ENCODE results near the gene SCG2.

The SCG2 gene, protein sequence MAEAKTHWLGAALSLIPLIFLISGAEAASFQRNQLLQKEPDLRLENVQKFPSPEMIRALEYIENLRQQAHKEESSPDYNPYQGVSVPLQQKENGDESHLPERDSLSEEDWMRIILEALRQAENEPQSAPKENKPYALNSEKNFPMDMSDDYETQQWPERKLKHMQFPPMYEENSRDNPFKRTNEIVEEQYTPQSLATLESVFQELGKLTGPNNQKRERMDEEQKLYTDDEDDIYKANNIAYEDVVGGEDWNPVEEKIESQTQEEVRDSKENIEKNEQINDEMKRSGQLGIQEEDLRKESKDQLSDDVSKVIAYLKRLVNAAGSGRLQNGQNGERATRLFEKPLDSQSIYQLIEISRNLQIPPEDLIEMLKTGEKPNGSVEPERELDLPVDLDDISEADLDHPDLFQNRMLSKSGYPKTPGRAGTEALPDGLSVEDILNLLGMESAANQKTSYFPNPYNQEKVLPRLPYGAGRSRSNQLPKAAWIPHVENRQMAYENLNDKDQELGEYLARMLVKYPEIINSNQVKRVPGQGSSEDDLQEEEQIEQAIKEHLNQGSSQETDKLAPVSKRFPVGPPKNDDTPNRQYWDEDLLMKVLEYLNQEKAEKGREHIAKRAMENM

DNA sequence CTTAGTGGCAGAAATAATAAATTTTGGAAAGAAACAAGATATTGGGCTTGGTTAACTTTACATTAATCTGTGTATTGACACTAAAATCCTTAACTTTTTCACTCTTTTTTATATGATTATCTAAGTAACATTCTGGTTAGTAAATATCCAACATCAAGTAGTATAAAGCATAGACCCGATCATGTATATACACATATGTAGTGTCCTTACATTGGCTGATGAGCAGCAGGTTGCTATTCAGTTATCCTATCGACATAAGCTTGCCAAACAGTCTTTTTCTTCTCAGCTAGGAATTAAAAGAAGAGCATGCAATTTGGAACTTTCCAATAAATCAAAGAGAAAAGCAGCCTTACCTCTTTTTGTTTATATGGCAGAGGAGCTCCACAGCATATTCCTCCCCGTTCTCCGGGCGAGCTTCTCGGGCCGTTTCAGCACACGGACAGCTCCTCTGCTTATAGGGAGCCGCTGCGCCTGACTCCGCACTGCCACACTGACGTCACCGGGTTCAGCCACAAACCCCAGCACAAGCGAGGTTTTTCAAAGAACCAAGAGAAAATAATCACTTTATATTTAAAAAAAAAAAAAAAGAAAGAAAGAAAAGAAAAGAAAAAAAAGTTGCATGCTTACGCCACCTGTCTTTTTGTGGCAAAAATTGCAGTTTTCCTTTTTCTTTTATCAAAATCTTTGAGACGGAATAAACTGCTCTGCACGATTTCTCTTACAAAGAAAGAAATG lies at the start of gene SCG2:
Gene SCG2 (minus strand): TSS at position 430 of the 735 bp plus-strand sequence. CDS start 3,079 bp downstream, outside the sequence.
- DNase-seq = peak; percentile 88

DNA sequence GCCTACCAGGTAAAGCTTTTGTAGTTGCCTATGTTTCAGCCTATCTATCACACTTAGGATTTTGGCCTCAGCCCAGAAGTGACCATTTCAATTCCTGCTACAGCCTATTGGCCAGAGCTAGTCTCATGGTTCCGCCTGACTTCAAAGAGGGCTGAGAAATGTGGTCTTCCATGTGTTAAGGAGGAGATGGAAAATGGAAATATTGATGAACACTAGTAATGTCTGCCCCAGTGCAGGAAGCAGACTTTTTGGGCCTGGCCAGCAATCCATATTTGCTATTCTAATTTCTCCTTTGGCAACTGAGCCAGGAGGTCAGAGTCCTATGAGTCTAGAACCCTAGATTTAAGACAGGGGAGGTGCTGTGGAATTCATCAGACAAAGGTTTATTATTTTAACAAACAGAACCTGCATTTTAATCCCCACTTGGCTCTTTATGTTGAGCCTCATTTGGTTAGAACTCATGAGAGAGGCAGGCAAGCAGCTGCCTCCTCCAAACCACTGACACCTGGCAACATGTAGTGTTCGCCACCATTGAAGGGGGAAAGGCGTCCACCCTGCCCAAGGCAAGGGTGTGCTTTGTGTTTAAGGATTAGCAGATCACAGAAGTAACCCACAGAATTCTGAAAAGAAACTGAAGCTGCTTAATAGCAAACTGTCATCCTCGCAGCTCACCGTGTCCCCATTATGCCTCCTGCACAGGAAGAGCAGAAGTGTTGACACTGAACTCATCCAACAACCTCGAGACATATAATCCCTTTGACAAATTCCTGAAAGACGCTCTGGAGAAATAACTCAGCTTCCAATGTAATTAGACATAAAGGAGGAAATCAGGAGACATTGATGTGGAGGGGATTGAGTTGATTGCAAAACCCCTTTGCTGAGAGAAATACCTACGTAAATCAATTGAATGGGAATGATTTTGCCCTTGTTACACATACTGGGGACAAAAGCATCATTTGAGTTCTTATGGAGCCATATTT lies 47.7 kb upstream of the SCG2 start:
- peak; percentile 6 for DNase-seq

DNA sequence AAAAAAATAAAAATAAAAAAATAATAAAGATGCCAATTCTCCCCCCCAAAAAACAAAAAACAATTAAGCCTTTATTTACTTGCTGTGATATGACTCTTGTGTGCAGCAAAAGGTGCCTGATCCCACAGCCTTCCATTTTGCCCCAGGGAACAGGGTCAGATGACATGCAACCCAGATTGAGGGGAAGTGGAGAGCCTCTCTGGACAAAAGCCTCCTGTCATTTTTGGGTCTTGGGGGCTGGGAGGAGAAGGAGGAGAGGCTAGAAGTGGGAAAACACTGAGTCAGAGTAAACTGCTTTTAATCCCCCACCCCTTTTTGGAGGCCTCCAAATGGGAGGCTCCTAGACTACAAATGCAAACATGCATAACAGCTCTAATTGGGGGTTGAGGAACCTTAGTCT lies 46.6 kb upstream of the SCG2 start:
- DNase-seq = no peak

DNA sequence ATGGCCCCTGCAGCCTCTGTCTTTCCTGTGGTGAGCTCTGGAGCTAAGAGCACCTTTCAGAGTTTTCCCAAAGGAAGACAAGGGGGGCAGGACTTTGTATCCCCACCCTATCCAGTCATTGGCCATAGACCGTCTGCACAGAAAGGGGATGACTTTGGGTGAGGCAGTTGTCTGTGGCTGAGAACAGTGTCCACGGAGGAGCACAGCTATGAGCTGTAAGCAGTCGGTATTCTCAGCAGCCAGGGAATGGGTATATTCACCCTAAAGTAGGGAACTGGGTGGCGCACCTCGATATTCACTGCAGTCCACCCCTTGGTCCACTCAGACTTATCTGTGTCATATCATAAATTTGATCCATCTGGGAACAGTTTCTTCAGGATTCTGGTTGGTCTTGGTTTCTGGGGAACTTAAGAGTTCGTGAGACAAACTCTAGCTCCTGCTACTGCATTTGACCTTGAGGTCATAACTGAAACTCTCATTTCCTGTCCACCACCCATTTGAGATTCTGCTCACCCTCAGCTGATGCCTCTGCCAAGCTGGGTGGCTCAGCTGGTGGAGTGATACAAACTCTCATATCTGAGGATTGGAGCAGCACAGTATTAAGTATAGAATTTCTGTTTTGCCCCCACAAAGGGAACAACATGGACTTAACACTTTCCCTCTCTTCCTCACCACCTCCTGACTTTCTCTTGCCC lies 45.2 kb upstream of the SCG2 start:
- no peak for DNase-seq

DNA sequence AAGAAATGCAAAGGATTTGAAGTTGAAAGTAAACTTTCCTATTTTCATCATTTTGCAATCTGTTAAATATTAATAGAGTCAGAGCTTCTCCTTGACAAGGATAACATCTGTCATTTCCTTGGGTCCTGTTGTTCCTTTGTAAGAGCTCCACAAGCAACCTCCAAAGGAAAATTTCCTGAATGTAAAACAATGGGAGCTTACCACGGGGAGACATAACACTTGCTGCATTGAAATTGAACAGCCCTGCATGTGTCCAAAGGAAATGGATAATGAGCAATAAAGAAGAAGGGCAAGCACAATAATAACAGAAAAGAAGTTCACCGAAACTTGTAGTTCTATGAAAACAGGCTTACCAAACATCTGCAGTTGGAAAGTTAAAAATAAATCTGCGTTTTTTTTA lies 42.0 kb upstream of the SCG2 start:
- DNase-seq = peak; percentile 15

DNA sequence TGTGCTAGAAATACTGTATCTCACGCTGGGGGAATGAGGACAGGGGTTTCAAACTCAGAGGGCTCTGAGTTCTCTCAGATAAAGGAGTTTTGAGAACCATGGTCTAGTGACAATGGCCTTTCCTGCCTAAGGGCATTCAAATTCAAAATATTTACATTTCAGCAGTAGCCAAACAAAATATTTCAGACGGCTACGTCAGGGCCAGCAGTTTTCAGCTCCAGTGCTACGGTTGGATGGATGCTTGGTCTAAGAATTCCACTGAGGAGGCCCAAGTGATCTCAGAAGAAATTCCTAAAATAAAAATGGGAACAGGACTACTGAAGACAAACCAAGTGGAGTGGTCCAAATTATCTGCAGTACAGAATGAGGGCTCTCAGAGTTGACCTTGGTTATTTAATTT lies 41.1 kb upstream of the SCG2 start:
- peak; percentile 54 for DNase-seq

DNA sequence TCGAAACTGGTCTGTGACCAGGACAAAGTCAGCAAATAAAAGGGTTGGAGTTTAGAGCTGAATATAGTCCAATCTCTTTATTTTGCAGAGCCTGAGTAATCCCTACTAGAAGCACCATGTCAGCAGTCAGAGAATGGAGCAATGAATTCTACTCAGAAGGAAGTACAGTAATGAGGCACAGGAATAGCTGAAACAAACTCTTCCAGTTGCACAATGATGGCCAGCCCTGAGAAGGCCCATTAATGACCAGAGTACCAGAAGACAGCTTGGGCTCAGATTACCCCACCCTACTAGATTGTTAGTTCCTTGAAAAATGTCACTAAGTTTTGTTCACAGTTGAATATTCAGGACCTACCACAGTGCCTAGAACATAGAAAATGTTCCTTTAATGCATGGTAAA lies 40.3 kb upstream of the SCG2 start:
- DNase-seq = no peak

DNA sequence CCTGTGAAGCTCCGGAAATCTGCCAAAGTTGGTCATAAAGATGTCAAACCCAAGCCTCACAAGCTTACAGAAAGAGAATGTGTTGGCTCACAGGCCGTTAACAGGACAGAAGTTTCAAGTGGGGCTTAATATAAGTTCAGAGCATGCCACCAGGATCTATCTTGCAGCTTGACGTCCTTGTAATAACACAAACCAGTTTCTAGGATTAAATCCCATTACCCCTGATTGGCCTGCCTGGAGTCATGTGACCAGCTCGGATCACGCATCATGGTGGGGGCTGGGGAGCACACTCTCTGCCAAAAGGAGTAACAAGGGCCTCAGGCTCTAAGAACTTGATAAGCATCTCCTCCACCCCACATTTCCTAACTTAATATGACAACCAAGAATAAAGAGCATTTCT lies 38.9 kb upstream of the SCG2 start:
- DNase-seq = no peak

DNA sequence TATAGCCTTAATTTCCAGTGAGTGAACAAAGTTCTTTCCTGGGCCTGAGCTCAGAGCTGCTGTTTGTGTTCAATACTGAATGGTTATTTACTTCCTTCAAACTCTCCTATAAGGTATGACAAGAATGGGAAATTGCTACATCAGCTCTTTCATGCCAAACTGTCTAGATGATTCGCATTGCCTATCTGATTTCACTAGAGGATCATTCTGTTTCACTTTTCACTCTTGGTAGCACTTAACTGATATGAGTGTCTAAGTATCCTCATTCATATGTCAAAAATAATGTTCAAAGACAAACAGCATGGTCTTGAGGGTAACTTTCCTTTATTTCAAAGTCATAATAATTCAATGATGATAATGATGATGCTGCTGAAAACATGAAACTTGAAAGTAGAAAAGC lies 32.9 kb upstream of the SCG2 start:
- DNase-seq = no peak

DNA sequence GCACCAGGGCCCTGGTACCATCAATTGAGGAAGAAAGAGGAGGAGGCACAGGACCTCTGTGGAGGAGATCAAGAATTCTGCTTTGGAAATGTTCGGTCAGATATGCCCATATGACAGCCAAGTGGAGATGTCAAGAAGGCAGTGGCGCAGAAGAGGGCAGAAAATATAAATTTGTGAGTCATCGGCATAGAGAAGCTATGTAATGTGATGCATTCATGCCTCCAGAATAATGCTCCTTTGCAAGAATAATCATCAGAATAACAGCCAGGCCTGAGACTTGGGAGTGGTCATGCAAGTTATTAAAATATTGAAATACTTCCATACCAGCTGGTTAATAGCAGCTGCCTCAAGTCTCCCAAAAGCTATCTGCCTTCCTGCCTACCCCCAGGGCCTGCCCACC lies 32.1 kb upstream of the SCG2 start:
- no peak for DNase-seq

DNA sequence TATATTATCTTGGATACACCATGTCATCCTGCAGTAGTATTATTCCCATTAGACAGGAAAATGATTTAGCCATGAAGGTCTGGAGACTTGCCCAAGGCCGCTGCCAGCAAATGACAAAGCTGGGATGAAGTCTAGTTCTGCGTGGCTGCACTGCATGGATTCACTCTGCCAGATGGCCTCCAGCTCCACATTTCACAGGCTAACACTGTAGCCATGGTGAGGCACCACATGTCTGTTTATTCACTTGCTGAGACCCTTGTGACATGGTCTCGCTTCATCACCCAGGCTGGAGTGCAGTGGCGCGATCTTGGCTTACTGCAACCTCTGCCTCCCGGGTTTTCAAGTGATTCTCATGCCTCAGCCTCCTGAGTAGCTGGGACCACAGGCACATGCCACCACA lies 31.5 kb upstream of the SCG2 start:
- DNase-seq = peak; percentile 30

DNA sequence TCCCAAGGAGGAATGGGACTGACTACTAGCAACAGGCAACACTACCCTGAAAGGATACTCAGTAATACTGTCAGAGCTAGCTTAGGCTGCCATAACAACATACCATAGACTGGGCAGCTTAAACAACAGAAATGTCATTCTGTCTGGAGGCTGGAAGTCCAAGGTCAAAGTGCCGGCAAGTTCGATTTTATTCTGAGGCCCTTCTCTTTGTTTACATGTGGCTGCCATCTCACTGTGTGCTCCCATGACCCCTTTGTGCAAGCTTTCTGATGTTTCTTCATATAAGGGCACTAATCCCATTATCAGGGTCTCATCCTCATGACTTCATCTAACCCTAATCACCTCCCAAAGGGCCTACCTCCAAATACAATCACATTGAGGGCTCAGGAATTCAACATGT lies 30.7 kb upstream of the SCG2 start:
- DNase-seq = no peak

DNA sequence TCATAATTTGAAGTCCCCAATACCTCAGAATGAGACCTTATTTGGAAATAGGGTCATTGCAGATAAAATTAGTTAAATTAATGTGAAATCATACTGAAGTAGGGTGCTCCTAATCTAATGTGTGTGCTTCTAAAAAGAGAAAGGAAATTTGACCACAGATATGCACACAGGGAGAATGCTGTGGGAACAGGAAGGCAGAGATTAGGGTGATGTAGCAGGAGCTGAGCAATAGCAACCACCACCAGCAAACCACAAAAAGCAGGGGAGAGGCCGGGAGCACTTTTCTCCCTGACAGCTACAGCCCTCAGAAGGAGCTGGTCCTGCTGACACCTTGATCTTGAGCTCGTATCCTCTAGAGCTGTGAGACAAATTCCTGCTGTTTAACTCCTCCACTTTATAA lies 24.6 kb upstream of the SCG2 start:
- DNase-seq = no peak

DNA sequence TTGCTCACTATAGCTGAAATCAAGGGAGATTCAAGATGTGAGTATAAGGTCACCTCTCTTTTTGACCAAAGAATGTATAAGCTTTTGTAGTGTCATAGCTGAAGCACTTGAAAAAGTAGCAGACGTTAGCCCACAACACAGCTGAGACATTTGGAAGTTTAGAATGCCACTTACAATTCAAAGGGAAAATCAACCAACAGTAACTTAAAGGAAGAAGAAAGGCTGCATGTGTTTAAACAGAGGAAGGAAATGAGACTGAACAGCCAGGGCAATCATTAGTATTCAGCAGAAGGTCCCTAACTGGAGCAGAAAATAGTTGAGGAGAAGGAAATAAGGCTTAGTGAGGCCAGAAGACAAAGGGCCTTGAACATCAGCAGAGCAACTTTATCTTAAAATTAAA lies 23.5 kb upstream of the SCG2 start:
- DNase-seq = no peak

DNA sequence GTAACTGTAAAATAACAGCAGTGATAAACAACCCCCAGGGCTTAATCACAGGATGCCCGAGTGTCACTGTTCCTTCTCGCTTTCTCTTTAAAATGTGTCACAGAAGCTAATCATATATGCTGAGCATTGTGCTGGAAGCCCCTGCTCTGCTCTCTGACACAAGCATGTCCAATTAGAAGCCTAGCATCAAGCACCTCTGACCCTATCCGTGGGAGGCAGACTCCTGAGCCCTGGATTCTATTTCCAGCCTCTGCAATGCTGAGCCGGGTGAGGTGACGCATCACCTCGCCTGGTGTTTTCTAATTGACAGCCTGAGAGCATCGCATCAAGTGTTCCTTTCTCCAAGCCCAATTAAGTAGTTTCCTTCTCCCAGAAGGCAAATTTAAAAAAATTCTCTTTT lies 19.7 kb upstream of the SCG2 start:
- DNase-seq = no peak

DNA sequence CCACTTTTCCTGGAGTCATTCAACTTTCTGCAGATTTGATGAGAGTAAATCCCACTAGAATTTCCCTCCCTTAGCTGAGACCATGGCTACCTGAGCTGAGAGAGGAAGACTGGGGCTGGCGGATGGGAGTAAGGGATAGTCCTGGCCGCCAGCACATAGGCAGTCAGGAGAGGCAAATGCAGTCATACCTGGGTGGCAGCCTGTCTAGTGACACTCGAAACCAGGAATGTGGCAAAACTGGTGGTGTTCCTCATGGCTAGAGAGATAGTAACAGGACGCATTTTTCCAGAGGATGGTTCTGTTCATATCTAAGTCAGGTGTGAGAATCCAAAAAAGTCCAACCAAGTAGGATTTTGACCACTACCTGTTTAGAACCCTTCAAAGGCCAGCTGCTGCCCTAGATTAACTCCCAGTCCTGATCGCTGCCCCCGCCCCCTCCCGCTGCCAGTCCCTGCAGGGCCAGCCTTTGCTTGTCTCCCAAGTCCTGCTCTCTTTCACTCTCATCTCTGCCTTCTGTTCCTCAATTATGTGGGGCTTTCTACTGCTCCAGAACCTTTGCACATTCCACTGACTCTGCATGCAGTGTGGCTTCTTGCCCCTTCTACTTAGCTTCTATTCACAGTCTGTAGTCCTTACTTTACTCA lies 17.4 kb upstream of the SCG2 start:
- DNase-seq = peak; percentile 17

DNA sequence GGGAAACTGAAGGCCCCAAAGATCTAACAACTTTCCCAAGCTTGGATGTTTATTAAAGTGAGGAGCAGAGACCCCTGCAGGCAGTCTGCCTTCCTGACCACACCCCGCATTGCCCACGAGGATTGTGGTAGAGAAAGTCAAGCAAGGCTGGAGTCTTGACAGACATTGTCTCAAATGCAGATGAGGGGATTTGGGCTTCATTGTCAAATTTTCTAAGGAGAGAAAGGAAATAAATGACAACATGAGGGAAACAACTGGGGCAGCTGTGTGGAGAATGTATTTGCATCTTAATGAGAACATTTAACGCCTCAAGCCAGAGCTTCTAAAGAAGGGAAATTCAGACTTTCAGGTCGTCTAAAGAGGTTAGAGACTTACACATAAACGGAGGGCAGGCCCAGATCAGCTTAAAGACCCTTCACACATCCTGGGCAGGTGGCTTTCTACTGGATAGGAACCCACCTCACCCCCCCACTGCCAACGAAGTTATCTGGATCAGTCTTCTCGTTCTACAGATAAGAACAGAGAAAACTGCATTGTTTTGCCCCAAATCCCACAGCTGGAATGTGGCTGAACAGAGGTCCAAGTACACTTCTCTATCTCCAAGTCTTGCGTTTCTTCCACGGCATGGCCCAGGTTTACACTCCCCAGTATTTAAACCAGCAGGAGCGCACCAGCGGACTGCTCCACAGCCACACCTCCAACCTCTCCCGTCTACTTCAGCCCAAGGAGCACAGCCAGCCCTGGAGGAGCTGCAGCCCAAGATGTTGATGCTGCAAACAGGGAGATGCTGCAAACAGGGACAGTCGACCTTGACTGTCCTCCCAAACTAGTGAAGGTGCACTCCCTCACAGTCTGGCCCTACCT lies 16.2 kb upstream of the SCG2 start:
- DNase-seq = no peak

DNA sequence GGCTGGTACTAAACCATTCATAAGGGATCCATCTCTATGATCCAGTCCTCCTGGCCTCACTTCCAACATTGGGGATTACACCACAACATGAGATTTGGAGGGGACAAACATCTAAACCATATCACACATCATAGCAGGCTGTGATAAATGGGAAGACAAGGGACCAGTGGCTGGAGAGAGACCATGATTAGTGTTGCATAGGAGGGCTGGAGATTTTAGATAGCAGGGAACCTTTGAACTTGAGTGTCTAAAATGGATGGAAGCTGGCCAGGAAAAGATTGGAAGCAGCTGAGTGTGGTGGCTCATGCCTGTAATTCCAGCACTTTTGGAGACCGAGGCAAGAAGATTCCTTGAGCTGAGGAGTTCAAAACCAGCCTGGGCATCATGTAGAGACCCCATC lies 12.4 kb upstream of the SCG2 start:
- no peak for DNase-seq

DNA sequence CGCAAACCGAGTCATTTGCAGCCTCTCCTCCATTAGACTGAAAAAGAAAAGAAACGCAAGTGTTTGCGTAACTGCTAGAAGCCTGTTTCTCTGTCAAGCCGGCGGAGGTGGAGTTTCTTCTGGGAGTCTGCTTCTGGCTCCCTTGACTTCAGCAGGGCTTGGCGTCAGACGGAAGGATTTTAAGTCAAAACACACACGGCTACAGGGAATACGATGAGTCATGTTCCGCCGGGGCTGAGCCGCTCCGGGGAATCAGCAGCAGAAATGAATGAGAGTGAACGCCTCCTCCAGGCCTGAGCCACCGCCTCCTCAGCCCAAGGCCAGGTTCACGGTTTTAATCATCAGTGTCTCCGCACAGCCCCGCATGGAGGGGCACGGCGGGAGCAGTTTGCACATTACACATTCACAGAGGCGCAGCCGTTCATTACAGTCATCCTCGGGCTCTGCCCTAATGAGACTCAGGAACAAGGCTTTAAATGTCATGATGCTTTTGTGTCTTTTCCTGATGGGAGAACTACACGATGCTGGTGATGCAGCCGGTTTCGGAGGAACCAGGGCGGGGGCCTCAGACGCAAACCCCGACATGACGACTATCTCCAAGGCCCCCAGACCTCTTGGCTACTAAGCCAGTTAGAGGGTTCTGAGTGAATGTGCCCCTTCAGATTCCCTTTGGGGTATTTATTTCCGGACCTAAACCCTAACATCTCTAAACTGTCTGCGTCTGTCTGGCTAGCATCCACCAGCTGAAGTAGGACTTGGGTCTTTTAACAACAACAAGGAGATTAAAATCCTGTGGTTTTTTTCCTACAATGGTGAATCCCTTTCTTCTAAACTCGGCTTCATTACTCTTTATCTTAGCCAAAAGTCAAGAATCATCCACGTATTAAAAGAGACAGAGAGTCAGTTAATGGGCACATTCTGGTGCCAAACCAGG lies 11.1 kb upstream of the SCG2 start:
- DNase-seq = peak; percentile 94
